ENCODE results near the gene THOP1.

THOP1 gene

GRCh38 chr19:2827022-2827421, 41.7 kb downstream of the THOP1 start:
- no peak for TF ChIP-seq CTCF (IDR thresholded peaks at IDR 0.05; ENCODE audit: unreplicated experiment in 3 of 3)
- H3K36me3 Mint-ChIP-seq (ENCODE audit: low read depth), result peaks cover 94% of the 10 kb centered on the region
- H3K27me3 Mint-ChIP-seq (ENCODE audit: low read depth), result no peaks in the 10 kb centered on the region
- no peak overlapping the region for H3K4me3 Mint-ChIP-seq
- no peak overlapping the region for H3K27ac Mint-ChIP-seq
- H3K4me1 Mint-ChIP-seq, result no peaks in the 10 kb centered on the region
- H3K9me3 Mint-ChIP-seq, result peaks cover 42% of the 10 kb centered on the region

- Mint-ChIP-seq H3K36me3 (ENCODE audit: low read depth) (peaks cover 98% of the 10 kb centered on the region), H3K27me3 (ENCODE audit: low read depth) (no peaks in the 10 kb centered on the region), H3K9me3 (peaks cover 51% of the 10 kb centered on the region), H3K27ac (no peak overlapping the region), H3K4me3 (no peak overlapping the region), H3K4me1 (no peaks in the 10 kb centered on the region)
- no peak for TF ChIP-seq CTCF (IDR thresholded peaks at IDR 0.05; ENCODE audit: unreplicated experiment in 3 of 3)
Measured at GRCh38 chr19:2827840-2828489, 42.7 kb downstream of the THOP1 start.

- Mint-ChIP-seq H3K4me1 (no peaks in the 10 kb centered on the region), H3K27ac (no peak overlapping the region), H3K4me3 (no peak overlapping the region), H3K27me3 (ENCODE audit: low read depth) (no peaks in the 10 kb centered on the region), H3K9me3 (peaks cover 62% of the 10 kb centered on the region), H3K36me3 (ENCODE audit: low read depth) (peaks cover 93% of the 10 kb centered on the region)
- TF ChIP-seq CTCF (IDR thresholded peaks at IDR 0.05; ENCODE audit: unreplicated experiment in 3 of 3), result no peak
Measured at GRCh38 chr19:2834294-2834871, 49.1 kb downstream of the THOP1 start.

DNA sequence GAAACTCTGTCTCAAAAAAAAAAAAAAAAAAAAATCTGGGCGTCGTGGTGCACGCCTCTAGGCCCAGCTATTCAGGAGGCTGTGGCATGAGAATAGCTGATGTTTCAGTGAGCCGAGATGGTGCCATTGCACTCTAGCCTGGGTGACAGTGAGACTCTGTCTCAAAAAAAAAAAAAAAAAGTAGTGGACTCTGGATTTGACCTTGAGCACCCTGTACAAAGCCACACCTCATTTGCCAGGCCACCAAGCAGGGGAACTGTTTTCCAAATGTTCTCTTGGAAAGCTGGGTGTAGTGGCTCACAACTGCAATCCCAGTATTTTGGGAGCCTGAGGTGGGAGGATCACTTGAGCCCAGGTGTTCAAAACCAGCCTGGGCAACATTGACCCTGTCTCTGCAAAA, 52.1 kb downstream of the THOP1 start:
- Mint-ChIP-seq H3K4me3 (no peak overlapping the region), H3K36me3 (ENCODE audit: low read depth) (peaks cover 80% of the 10 kb centered on the region), H3K9me3 (peaks cover 50% of the 10 kb centered on the region), H3K27me3 (ENCODE audit: low read depth) (no peaks in the 10 kb centered on the region), H3K27ac (no peak overlapping the region), H3K4me1 (peaks cover 4% of the 10 kb centered on the region)
- TF ChIP-seq CTCF (IDR thresholded peaks at IDR 0.05; ENCODE audit: unreplicated experiment in 3 of 3), result no peak

GRCh38 chr19:2840794-2841791, 55.8 kb downstream of the THOP1 start, which contains the start of gene ZNF555:
TSS of gene ZNF555 (plus strand) at chr19:2841475. CDS start at chr19:2841573, 98 bp downstream.
- Mint-ChIP-seq H3K36me3 (ENCODE audit: low read depth) (peaks cover 74% of the 10 kb centered on the region), H3K4me1 (peaks cover 15% of the 10 kb centered on the region), H3K27ac (peak within 1 kb of the TSS; percentile 90 to 97 (median 95)), H3K9me3 (peaks cover 30% of the 10 kb centered on the region), H3K4me3 (peak within 1 kb of the TSS; percentile 95 to 99 (median 98)), H3K27me3 (ENCODE audit: low read depth) (no peaks in the 10 kb centered on the region)
- TF ChIP-seq CTCF (IDR thresholded peaks at IDR 0.05; ENCODE audit: unreplicated experiment in 3 of 3), result peak; percentile 25 to 43 (median 30)

Data from nephron (organoid).